HEK293 (cell line): ENCODE data around the gene ZC3H15.

Source experiments
- HOXA7 ChIP-seq: sonication (generic); formaldehyde crosslinking; IDR thresholded peaks from 2 replicates; pipeline ENCODE4 v1.8.1; 2022; ENCODE audit warnings: missing genetic modification reagents, borderline replicate concordance
- ZBTB7A ChIP-seq: fragments of 450-650 bp; formaldehyde crosslinking; IDR thresholded peaks from 2 replicates; pipeline ENCODE4 v1.5.1; 2016; ENCODE audit warnings: low read depth, missing biosample characterization, missing genetic modification characterization
- ZEB2 ChIP-seq: fragments of 450-650 bp; formaldehyde crosslinking; IDR thresholded peaks from 2 replicates; pipeline ENCODE4 v1.5.1; 2016; ENCODE audit warnings: missing biosample characterization, missing genetic modification characterization
- ZNF140 ChIP-seq: fragments of 450-650 bp; formaldehyde crosslinking; IDR thresholded peaks from 2 replicates; pipeline ENCODE4 v1.5.1; 2016; ENCODE audit warnings: missing biosample characterization, missing genetic modification characterization
- ZNF223 ChIP-seq: fragments of 450-650 bp; formaldehyde crosslinking; IDR thresholded peaks from 2 replicates; pipeline ENCODE4 v1.5.1; 2016; ENCODE audit warnings: missing biosample characterization, missing genetic modification characterization
- ZNF423 ChIP-seq: fragments of 450-650 bp; formaldehyde crosslinking; IDR thresholded peaks from 2 replicates; pipeline ENCODE4 v1.5.1; 2016; ENCODE audit warnings: missing biosample characterization, missing genetic modification characterization
- ZNF473 ChIP-seq: fragments of 450-650 bp; formaldehyde crosslinking; IDR thresholded peaks from 2 replicates; pipeline ENCODE4 v1.5.1; 2017; ENCODE audit warnings: missing biosample characterization, missing genetic modification characterization
- ZNF776 ChIP-seq: fragments of 450-650 bp; formaldehyde crosslinking; IDR thresholded peaks from 2 replicates; pipeline ENCODE4 v1.5.0; 2017; ENCODE audit warnings: missing biosample characterization, missing genetic modification characterization, borderline replicate concordance
- TF ChIP-seq, protein P1 (sequence below): fragments of 450-650 bp; formaldehyde crosslinking; IDR thresholded peaks from 2 replicates; pipeline ENCODE4 v1.5.1; 2016; ENCODE audit warnings: missing biosample characterization, missing genetic modification characterization
- TF ChIP-seq, protein P2 (sequence below): fragments of 450-650 bp; formaldehyde crosslinking; IDR thresholded peaks from 2 replicates; pipeline ENCODE4 v1.5.1; 2016; ENCODE audit warnings: missing biosample characterization, missing genetic modification characterization

DNA sequence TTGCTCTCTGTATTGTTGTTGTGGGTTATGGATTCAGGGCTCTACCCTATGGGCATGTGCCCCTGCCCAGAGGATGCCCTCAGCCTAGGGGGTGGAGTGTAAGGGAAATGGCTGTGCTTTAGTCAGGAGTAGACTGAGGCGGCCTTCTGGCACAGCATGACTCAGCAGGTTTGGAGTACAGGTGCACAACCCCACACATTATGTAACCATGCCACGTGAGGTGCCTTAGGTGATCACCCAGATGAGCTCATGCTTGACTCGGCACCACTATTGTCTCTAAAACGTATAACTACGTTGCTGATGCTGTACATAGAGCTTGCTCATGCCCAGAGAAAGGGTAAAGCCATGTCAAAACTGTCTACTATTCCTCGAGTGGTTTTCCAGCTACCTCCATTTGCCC lies 48.3 kb upstream of the ZC3H15 start:
- TF ChIP-seq ZNF140 (tag by site-specific recombination): no peak
- TF ChIP-seq ZNF473: no peak
- no peak for TF ChIP-seq HOXA7 (CRISPR knock-in tag)
- no peak for TF ChIP-seq ZBTB7A (tag by site-specific recombination)
- no peak for TF ChIP-seq ZNF223 (tag by site-specific recombination)
- TF ChIP-seq, protein P1, sequence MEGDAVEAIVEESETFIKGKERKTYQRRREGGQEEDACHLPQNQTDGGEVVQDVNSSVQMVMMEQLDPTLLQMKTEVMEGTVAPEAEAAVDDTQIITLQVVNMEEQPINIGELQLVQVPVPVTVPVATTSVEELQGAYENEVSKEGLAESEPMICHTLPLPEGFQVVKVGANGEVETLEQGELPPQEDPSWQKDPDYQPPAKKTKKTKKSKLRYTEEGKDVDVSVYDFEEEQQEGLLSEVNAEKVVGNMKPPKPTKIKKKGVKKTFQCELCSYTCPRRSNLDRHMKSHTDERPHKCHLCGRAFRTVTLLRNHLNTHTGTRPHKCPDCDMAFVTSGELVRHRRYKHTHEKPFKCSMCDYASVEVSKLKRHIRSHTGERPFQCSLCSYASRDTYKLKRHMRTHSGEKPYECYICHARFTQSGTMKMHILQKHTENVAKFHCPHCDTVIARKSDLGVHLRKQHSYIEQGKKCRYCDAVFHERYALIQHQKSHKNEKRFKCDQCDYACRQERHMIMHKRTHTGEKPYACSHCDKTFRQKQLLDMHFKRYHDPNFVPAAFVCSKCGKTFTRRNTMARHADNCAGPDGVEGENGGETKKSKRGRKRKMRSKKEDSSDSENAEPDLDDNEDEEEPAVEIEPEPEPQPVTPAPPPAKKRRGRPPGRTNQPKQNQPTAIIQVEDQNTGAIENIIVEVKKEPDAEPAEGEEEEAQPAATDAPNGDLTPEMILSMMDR: no peak
- no peak for TF ChIP-seq ZNF423 (tag by site-specific recombination)
- TF ChIP-seq, protein P2, sequence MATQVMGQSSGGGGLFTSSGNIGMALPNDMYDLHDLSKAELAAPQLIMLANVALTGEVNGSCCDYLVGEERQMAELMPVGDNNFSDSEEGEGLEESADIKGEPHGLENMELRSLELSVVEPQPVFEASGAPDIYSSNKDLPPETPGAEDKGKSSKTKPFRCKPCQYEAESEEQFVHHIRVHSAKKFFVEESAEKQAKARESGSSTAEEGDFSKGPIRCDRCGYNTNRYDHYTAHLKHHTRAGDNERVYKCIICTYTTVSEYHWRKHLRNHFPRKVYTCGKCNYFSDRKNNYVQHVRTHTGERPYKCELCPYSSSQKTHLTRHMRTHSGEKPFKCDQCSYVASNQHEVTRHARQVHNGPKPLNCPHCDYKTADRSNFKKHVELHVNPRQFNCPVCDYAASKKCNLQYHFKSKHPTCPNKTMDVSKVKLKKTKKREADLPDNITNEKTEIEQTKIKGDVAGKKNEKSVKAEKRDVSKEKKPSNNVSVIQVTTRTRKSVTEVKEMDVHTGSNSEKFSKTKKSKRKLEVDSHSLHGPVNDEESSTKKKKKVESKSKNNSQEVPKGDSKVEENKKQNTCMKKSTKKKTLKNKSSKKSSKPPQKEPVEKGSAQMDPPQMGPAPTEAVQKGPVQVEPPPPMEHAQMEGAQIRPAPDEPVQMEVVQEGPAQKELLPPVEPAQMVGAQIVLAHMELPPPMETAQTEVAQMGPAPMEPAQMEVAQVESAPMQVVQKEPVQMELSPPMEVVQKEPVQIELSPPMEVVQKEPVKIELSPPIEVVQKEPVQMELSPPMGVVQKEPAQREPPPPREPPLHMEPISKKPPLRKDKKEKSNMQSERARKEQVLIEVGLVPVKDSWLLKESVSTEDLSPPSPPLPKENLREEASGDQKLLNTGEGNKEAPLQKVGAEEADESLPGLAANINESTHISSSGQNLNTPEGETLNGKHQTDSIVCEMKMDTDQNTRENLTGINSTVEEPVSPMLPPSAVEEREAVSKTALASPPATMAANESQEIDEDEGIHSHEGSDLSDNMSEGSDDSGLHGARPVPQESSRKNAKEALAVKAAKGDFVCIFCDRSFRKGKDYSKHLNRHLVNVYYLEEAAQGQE (tag by site-specific recombination): no peak
- TF ChIP-seq ZEB2 (tag by site-specific recombination): no peak
- no peak for TF ChIP-seq ZNF776 (tag by site-specific recombination)
